HG02642 (cell line): ENCODE measurements around the gene GAS2L2.

Experiments
- ATAC-seq: cut with Tn5 transposase; IDR thresholded peaks from one replicate; pipeline ENCODE4 v1.9.1; 2021; ENCODE audit warnings: mild to moderate bottlenecking; ENCODE audit not compliant: unreplicated experiment, poor library complexity

GAS2L2 gene

GRCh38 chr17:35748341-35748841 is 4.6 kb downstream of the GAS2L2 start:
- no peak for ATAC-seq

GRCh38 chr17:35747540-35748017 is 5.5 kb downstream of the GAS2L2 start:
- peak; percentile 61 for ATAC-seq

- no peak for ATAC-seq
These were observed 7.2 kb downstream of the GAS2L2 start for GRCh38 chr17:35745749-35746320.

- ATAC-seq: no peak
These were observed 7.8 kb downstream of the GAS2L2 start for GRCh38 chr17:35745246-35745645.

- ATAC-seq: no peak
These were observed 8.2 kb downstream of the GAS2L2 start for GRCh38 chr17:35744830-35745229.

- ATAC-seq: no peak
These were observed 9.3 kb downstream of the GAS2L2 start for GRCh38 chr17:35743626-35744328.

- no peak for ATAC-seq
These were observed 10.1 kb downstream of the GAS2L2 start for GRCh38 chr17:35742896-35743477.

GRCh38 chr17:35742496-35742895 is 10.5 kb downstream of the GAS2L2 start:
- ATAC-seq: no peak

- no peak for ATAC-seq
These were observed 11.8 kb downstream of the GAS2L2 start for GRCh38 chr17:35740997-35741931.

GRCh38 chr17:35740216-35740615 is 12.8 kb downstream of the GAS2L2 start:
- ATAC-seq: no peak

- no peak for ATAC-seq
These were observed 14.4 kb downstream of the GAS2L2 start for GRCh38 chr17:35738519-35739133.

- no peak for ATAC-seq
These were observed 16.8 kb downstream of the GAS2L2 start for GRCh38 chr17:35736236-35736635.

- no peak for ATAC-seq
These were observed 17.8 kb downstream of the GAS2L2 start for GRCh38 chr17:35735036-35735805.

GRCh38 chr17:35734396-35734795 is 18.6 kb downstream of the GAS2L2 start:
- ATAC-seq: no peak

GRCh38 chr17:35733366-35733765 is 19.7 kb downstream of the GAS2L2 start:
- ATAC-seq: no peak

- no peak for ATAC-seq
These were observed 20.3 kb downstream of the GAS2L2 start for GRCh38 chr17:35732806-35733136.

- ATAC-seq: no peak
These were observed 20.9 kb downstream of the GAS2L2 start for GRCh38 chr17:35731917-35732805.

- no peak for ATAC-seq
These were observed 21.7 kb downstream of the GAS2L2 start, which contains the start of gene RASL10B for GRCh38 chr17:35731239-35731916. Gene RASL10B (plus strand): TSS chr17:35731639. CDS start chr17:35735185, 3,546 bp downstream.
